Activated T-helper 9 cell treated with anti-CD3 and anti-CD28 coated beads, Interleukin-2, amount 50 U/mL, for 16 hours (primary cell): ENCODE data around the gene CA12.

Experiments
- DNase-seq: peaks from one replicate; pipeline ENCODE4 v3.0.0-alpha.2; 2020; ENCODE audit warnings: low read depth

Gene CA12

GRCh38 chr15:63306492-63307073, 75.1 kb downstream of the CA12 start:
- no peak for DNase-seq

GRCh38 chr15:63305260-63305659, 76.4 kb downstream of the CA12 start:
- DNase-seq, result no peak

- no peak for DNase-seq
Measured at GRCh38 chr15:63301088-63301487, 80.6 kb downstream of the CA12 start.

GRCh38 chr15:63299943-63300575, 81.6 kb downstream of the CA12 start:
- DNase-seq, result no peak

- no peak for DNase-seq
Measured at GRCh38 chr15:63296195-63296594, 85.5 kb downstream of the CA12 start.

- DNase-seq, result no peak
Measured at GRCh38 chr15:63295341-63295740, 86.3 kb downstream of the CA12 start.

GRCh38 chr15:63294359-63294758, 87.3 kb downstream of the CA12 start:
- DNase-seq, result no peak

GRCh38 chr15:63292771-63293170, 88.9 kb downstream of the CA12 start:
- DNase-seq, result no peak

- DNase-seq, result no peak
Measured at GRCh38 chr15:63292241-63292640, 89.4 kb downstream of the CA12 start.

- no peak for DNase-seq
Measured at GRCh38 chr15:63291507-63291906, 90.1 kb downstream of the CA12 start.

- no peak for DNase-seq
Measured at GRCh38 chr15:63288778-63289378, 92.8 kb downstream of the CA12 start.

- no peak for DNase-seq
Measured at GRCh38 chr15:63288342-63288741, 93.3 kb downstream of the CA12 start.

- no peak for DNase-seq
Measured at GRCh38 chr15:63287109-63287508, 94.5 kb downstream of the CA12 start.

- DNase-seq, result no peak
Measured at GRCh38 chr15:63284335-63284734, 97.3 kb downstream of the CA12 start.

GRCh38 chr15:63283126-63283525, 98.5 kb downstream of the CA12 start:
- DNase-seq, result no peak

GRCh38 chr15:63277893-63278456, 103.7 kb downstream of the CA12 start:
- no peak for DNase-seq

- DNase-seq, result peak; percentile 73
Measured at GRCh38 chr15:63277038-63277892, 104.4 kb downstream of the CA12 start, which contains the start of gene APH1B. Gene APH1B (plus strand): TSS chr15:63277605. CDS start chr15:63277624, 19 bp downstream.

- DNase-seq, result no peak
Measured at GRCh38 chr15:63276342-63277037, 105.2 kb downstream of the CA12 start.

GRCh38 chr15:63274427-63274826, 107.2 kb downstream of the CA12 start:
- DNase-seq, result no peak
